Cardiac fibroblast (primary cell): ENCODE results near the gene FAM13A.

Experiments used
- DNase-seq, 2 donors: peaks; one replicate each; pipeline versions ENCODE4 v3.0.0 to v3.0.0-alpha.2; 2010; ENCODE audit warnings: low read depth in 2 of 2
- H3K4me3 ChIP-seq, 2 donors: replicated peaks in 1 of 2; 1 replicate in 1 of 2; 2 replicates in 1 of 2; pipeline ENCODE4 v1.5.1; 2011; ENCODE audit warnings: low read depth in 2 of 2, low read length in 2 of 2, mild to moderate bottlenecking in 2 of 2, moderate library complexity in 1 of 2
- TF ChIP-seq, protein P1 (sequence below): IDR thresholded peaks from one replicate; pipeline ENCODE4 v1.5.1; 2011; ENCODE audit warnings: low read depth, mild to moderate bottlenecking, low read length, inconsistent platforms

FAM13A gene

DNA sequence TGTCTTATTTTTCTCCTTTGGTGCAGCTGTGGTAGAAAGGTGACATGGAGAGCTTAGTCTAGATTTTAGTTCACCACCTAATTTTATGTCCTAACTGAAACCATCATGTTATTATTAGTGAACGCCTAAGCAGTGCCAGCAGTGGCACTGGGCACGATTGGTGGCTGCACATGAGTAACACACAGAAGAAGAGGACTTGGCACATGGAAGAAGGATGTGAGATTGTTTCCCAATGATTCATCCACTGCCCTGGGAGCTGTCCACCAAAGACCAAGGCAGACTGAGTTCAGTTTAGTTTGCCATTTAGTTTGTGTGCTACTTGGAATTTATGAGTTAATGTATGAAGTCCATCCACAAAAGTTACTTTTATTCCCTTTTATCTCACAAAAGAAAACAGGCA is 291.3 kb downstream of the FAM13A start:
- DNase-seq: peak; percentile 80 to 81

DNA sequence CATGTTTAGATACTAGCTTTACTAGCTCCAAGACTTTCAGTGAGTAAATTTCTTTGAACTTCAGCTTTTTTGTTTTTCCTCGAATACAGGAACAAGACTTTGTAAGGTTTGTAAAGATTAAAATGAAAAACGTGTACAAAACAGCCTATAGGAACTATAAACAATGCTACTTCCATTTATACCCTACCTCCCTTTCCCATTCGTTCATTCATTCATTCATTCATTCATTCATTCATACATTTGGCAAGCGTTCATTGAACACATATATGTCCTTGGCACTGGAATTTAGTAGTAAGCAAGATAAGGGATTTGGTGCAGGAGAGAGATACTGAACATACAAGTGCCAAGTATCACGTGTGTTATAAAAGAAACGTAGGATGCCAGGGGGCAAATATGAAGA is 293.9 kb downstream of the FAM13A start:
- TF ChIP-seq, protein P1, sequence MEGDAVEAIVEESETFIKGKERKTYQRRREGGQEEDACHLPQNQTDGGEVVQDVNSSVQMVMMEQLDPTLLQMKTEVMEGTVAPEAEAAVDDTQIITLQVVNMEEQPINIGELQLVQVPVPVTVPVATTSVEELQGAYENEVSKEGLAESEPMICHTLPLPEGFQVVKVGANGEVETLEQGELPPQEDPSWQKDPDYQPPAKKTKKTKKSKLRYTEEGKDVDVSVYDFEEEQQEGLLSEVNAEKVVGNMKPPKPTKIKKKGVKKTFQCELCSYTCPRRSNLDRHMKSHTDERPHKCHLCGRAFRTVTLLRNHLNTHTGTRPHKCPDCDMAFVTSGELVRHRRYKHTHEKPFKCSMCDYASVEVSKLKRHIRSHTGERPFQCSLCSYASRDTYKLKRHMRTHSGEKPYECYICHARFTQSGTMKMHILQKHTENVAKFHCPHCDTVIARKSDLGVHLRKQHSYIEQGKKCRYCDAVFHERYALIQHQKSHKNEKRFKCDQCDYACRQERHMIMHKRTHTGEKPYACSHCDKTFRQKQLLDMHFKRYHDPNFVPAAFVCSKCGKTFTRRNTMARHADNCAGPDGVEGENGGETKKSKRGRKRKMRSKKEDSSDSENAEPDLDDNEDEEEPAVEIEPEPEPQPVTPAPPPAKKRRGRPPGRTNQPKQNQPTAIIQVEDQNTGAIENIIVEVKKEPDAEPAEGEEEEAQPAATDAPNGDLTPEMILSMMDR: no peak
- DNase-seq: no peak
- no peak overlapping the region for H3K4me3 ChIP-seq

More for the DNA sequence above, 291.3 kb downstream of the FAM13A start:
- H3K4me3 ChIP-seq: no peak overlapping the region
- TF ChIP-seq, protein P1: no peak

DNA sequence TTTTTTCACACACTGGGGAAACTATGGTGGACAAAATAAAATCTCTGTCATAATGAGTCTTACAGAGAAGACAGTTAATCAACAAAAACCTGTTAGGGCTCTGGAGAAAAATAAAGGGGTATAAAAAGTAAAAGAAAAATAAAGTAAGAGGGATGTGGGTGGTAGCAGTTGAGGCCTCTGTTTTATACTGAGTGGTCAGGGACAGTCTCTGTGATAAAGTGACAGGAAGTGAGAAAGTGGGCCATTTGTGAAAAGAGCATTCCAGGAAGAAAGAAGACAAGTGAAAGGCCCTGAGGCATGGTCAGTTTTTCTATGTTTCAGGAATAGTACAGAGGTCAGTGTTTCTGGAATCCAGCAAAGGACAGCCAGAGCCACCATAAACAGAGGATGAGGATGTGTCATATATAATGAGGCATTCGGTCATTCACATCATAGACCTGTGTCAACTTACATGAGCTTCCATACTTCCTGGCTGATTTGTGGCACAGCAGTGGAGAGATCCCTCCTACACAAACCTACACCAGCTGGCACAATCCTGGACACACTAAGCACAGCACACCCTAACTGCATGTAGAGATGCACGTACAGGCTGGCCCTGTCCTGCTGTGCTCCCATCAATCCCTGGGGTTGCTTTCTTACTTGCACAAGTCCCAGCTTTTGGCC is 295.0 kb downstream of the FAM13A start:
- TF ChIP-seq, protein P1: no peak
- H3K4me3 ChIP-seq: no peak overlapping the region
- no peak for DNase-seq

DNA sequence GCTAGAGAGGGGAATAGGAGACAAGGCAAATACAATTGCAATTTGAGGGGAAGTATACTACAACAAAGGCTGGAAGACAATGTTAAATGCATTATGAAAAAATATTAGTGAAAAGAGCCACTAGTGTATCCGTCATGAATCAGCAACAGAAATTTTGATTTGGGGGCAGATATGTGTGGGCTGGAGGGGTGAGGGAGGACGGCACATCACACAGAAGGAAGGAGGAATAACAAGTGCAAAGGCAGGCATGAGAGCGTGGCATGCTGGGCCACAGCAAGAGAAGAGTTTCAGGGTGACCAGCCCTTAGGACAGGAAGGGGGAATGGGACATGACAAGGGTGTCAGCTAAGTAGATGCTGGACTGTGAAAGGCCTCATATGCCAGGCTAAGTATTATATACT is 295.6 kb downstream of the FAM13A start:
- H3K4me3 ChIP-seq: no peak overlapping the region
- TF ChIP-seq, protein P1: no peak
- DNase-seq: no peak

DNA sequence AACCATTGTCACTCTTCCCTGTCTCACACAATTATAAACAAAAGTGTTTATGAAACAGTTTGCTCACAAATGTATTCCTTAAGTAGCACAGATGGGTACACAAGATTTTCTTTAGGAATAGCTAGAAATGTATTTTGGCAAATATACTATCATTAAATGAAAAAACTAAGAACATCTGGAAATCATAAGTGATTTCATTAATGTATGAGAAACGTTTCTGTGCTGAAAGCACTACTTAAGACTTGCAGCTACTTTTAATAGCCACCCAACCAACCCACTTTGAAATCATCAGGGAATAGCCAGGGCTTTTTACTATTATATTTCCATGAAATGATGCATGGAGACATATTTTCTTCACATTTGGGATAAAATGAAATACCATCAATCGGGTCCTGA is 297.1 kb downstream of the FAM13A start:
- no peak overlapping the region for H3K4me3 ChIP-seq
- TF ChIP-seq, protein P1: no peak
- no peak for DNase-seq

DNA sequence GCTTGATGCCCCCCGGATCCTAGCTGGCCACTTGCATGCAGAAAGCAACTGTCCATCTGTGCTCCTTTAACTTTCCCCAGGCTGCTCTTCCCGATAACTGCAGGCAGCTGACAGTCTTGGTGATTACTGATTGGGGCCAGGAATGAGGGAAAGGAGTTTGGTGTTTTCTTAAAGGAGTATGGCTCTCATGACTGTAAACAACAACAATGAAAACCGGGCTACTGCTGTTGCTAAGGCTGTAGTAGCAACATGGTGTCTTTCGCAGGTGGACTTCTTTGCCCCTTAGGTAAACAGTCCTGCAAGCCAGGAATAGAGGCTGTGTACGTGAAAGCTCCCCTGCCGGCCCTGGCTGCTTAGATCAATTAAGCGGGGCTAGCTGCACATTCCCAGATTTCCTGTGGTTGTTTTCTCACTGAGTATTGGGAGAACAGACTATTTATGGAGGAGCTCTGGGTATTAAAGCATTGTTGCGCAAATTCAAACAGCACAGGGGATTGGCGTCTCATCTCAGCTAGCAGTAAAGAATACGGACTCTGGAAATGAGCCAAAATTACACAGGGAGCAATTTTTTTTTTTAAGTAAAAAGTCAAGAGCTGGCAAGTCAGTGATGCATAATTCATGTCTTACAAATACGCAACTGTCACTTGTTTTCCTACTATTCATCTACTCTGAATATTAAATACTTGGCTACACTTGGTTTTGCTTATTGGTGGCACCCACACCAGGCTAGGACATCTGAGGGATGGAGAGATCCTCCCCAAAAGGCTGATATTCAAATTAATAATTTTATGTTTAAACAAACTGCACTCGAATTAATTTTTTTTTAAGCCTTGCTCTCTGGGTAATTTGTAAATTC is 297.7 kb downstream of the FAM13A start:
- peak; percentile 78 to 79 for DNase-seq
- no peak overlapping the region for H3K4me3 ChIP-seq
- TF ChIP-seq, protein P1: no peak
